Prostate gland (tissue), 2 donors: Measurements from ENCODE around the gene MAML3. TPM values are rescaled to one million over a fixed set of nuclear protein-coding genes. Genes with fewer than 3 reads are reported as not detected.

ENCODE experiments used
- DNase-seq: peaks from one replicate; pipeline ENCODE4 v3.0.0-alpha.2; 2019; ENCODE audit warnings: low spot score
- H3K27ac ChIP-seq, 2 donors: fragments of 200-600 bp; sonication (generic); 2 replicates each; pipeline ENCODE4 v1.5.1; 2017 to 2019
- H3K27me3 ChIP-seq: fragments of 200-600 bp; sonication (generic); replicated peaks from 2 replicates; pipeline ENCODE4 v1.5.1; 2019; ENCODE audit not compliant: insufficient read depth
- H3K36me3 ChIP-seq, 2 donors: fragments of 200-600 bp; sonication (generic); 1 replicate in 1 of 2; 2 replicates in 1 of 2; pipeline versions ENCODE4 v1.5.1 to v1.8.1; 2017 to 2019
- H3K4me1 ChIP-seq: fragments of 200-600 bp; sonication (generic); replicated peaks from 2 replicates; pipeline ENCODE4 v1.5.1; 2019
- H3K4me3 ChIP-seq, 2 donors: fragments of 200-600 bp; sonication (generic); 2 replicates each; pipeline ENCODE4 v1.5.1; 2017 to 2019
- H3K9me3 ChIP-seq: fragments of 200-600 bp; sonication (generic); 2 replicates; pipeline ENCODE4 v1.5.1; 2017
- POLR2A ChIP-seq: fragments of 450-650 bp; IDR thresholded peaks from one replicate; pipeline ENCODE4 v1.6.1; 2016; ENCODE audit warnings: antibody characterized with exemption, mild to moderate bottlenecking
- POLR2AphosphoS5 ChIP-seq: sonication (generic); formaldehyde crosslinking; IDR thresholded peaks from one replicate; pipeline ENCODE4 v1.6.1; 2017; ENCODE audit warnings: antibody characterized with exemption
- WGBS: methylation state at CpG from one replicate; pipeline ENCODE4 v1.1.5; 2018; 5-methylcytosine and 5-hydroxymethylcytosine counted together
- intact Hi-C: fragments of 100-400 bp; cut with DNase I; formaldehyde crosslinking; loops from one replicate; pipeline ENCODE4 v1.14.2; 2022
- total RNA-seq, 2 donors: library from RNA; depleted of rRNA; stranded (reverse); fragments of >200 nt; gene quantifications; one replicate each; pipeline ENCODE4 v1.1.0, GENCODE V29; 2016
- TF ChIP-seq, protein P1 (sequence below), 4 experiments: fragments of 200-600 bp in 2 of 4; fragments of 450-650 bp in 2 of 4; sonication (generic) in 2 of 4; IDR thresholded peaks; 1 replicate in 3 of 4; 2 replicates in 1 of 4; pipeline ENCODE4 v1.5.1; 2016 to 2019; ENCODE audit warnings: antibody characterized with exemption in 4 of 4, mild to moderate bottlenecking in 2 of 4, moderate library complexity in 2 of 4

Gene MAML3
- total RNA-seq, 2 donors from 2014 or later = 15.0 to 30.6 TPM

DNA sequence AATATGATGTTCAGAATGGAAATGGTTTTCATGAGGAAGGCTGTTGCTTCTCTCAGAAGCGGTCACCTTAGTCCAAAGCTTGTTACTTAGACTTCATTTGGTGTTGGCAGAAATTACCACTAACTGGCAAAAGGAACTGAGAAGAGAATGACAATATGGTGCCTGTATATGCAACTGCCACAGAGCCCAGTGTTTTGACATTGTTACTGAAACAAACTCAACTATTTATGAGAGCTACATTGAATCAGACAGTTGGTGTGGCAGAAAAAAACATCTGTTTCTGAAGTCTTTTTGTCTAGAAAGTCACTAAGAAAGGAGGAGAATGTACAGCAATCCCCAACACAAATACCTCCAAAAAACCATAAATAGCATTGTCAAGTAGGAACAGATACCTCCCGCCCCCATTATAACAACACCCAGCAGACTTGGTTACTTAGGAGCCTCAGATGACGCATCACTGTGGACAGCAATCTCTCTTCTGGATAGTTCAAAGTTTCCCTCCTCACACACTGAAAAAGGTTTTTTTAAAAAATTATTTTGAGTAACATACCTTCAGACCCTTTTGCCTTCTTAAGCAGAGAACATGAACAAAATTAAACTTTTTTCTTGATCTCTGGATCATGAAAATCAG lies 92.2 kb downstream of the MAML3 start:
- Histone ChIP-seq H3K27me3 (no peaks in the 10 kb centered on the region), H3K27ac (no peak overlapping the region), H3K9me3 (no peaks in the 10 kb centered on the region), H3K4me3 (no peak overlapping the region), H3K4me1 (no peaks in the 10 kb centered on the region), H3K36me3 (no peaks in the 10 kb centered on the region)
- WGBS = 92% methylated on average over 3 of the region's 3 CpGs
- no peak for DNase-seq
- intact Hi-C loops = no loop called here
- TF ChIP-seq POLR2AphosphoS5 (no peak), POLR2A (no peak)
- TF ChIP-seq, protein P1, sequence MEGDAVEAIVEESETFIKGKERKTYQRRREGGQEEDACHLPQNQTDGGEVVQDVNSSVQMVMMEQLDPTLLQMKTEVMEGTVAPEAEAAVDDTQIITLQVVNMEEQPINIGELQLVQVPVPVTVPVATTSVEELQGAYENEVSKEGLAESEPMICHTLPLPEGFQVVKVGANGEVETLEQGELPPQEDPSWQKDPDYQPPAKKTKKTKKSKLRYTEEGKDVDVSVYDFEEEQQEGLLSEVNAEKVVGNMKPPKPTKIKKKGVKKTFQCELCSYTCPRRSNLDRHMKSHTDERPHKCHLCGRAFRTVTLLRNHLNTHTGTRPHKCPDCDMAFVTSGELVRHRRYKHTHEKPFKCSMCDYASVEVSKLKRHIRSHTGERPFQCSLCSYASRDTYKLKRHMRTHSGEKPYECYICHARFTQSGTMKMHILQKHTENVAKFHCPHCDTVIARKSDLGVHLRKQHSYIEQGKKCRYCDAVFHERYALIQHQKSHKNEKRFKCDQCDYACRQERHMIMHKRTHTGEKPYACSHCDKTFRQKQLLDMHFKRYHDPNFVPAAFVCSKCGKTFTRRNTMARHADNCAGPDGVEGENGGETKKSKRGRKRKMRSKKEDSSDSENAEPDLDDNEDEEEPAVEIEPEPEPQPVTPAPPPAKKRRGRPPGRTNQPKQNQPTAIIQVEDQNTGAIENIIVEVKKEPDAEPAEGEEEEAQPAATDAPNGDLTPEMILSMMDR (IDR thresholded peaks at IDR 0.05) = no peak

DNA sequence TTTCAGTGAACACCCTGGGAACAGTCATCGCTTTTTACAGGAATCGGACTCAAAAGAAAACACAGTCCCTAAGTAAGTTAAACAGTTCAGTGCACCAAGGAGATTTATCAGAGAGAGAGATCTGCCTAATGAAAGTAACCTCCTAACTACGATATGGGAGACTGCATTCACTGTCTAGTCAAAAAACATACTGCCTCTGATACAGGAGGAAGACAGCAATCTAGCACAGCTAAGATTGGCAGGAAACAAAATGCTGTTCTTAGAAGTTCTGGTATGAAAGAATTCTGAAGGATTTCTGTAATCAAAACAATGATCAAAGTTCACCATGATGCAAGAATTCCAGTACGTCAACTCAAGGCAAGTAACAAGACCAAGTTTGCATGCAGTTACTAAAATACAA lies 92.8 kb downstream of the MAML3 start:
- Histone ChIP-seq H3K27ac (no peak overlapping the region), H3K4me1 (no peaks in the 10 kb centered on the region), H3K9me3 (no peaks in the 10 kb centered on the region), H3K36me3 (no peaks in the 10 kb centered on the region), H3K4me3 (no peak overlapping the region), H3K27me3 (no peaks in the 10 kb centered on the region)
- TF ChIP-seq POLR2A (no peak), POLR2AphosphoS5 (no peak)
- TF ChIP-seq, protein P1 (IDR thresholded peaks at IDR 0.05) = no peak
- WGBS = 38% methylated on average over 4 of the region's 4 CpGs
- intact Hi-C loops = no loop called here
- DNase-seq = no peak

DNA sequence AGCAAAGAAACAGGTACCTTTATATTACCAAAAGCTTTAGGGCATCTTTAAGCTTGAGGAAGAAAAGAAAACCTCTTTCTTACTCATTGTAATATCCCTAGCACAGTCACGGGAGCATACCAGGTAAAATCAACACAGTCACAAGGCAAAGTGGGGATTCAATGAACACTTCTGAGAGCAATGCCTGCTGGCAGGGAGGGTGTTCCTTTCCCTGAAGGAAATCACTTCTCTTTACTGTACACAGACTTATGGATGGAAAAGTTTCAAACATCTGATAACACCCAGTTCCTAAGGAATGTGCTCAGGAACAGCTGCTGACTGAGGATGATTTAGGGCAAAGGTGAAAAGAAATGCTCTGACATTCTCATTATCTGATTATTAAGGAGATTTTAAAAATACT lies 94.8 kb downstream of the MAML3 start:
- no peaks in the 10 kb centered on the region for H3K36me3 ChIP-seq
- no peak overlapping the region for H3K27ac ChIP-seq
- H3K4me1 ChIP-seq = no peaks in the 10 kb centered on the region
- no peak overlapping the region for H3K4me3 ChIP-seq
- DNase-seq = peak; percentile 31
- intact Hi-C loops = no loop called here
- WGBS = 21% methylated on average over 1 of the region's 1 CpG
- H3K27me3 ChIP-seq = no peaks in the 10 kb centered on the region
- no peaks in the 10 kb centered on the region for H3K9me3 ChIP-seq
- TF ChIP-seq POLR2A = no peak
- TF ChIP-seq POLR2AphosphoS5 = peak; percentile 57
- TF ChIP-seq, protein P1 (IDR thresholded peaks at IDR 0.05) = no peak

DNA sequence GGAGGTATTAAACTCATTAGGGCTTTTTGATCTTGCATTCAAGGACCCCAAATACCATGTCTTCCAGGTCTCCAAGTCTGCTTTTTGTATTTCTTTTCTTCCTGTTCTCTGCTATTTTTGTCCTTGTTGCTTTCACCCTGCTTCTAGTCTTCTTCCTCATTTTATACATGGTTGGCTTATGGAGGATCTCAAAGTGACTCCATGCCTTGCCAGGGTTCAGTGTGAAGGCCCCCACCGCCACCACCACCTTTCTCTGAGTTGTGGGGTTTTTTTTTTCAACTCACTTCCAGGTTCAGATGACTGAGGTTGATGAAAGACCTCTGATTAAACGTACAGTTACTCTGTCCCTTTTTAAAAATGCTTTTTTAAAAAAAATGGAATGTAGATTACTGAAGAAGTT lies 96.3 kb downstream of the MAML3 start:
- no peak for DNase-seq
- H3K27ac ChIP-seq = no peak overlapping the region
- intact Hi-C loops = no loop called here
- TF ChIP-seq POLR2A = no peak
- no peak for TF ChIP-seq POLR2AphosphoS5
- TF ChIP-seq, protein P1 (IDR thresholded peaks at IDR 0.05) = no peak
- H3K9me3 ChIP-seq = no peaks in the 10 kb centered on the region
- H3K4me3 ChIP-seq = no peak overlapping the region
- no peaks in the 10 kb centered on the region for H3K36me3 ChIP-seq
- H3K27me3 ChIP-seq = no peaks in the 10 kb centered on the region
- WGBS = 89% methylated on average over 2 of the region's 2 CpGs
- H3K4me1 ChIP-seq = no peaks in the 10 kb centered on the region

DNA sequence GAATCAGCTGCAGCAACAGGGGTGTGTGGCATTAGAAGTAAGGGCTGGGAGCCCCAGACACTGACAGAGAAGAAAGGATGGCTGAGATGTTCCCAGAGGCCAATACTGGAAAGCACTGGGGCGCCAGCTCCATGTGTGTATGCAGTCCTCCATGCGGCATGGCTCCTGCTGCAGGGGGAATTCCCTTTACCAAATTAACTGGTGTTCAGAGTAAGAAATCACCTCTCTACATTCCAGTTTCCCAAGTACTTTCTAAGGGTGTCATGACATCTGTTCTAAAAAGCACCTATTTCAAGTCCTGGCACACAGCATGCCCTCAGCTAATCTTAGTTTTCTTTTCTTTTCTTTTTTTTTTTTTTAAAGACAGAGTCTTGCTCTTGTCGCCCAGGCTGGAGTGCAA lies 98.0 kb downstream of the MAML3 start:
- DNase-seq = no peak
- intact Hi-C loops = no loop called here
- no peaks in the 10 kb centered on the region for H3K27me3 ChIP-seq
- H3K27ac ChIP-seq = no peak overlapping the region
- WGBS = 95% methylated on average over 3 of the region's 3 CpGs
- TF ChIP-seq, protein P1 (IDR thresholded peaks at IDR 0.05) = no peak
- no peak for TF ChIP-seq POLR2A
- TF ChIP-seq POLR2AphosphoS5 = no peak
- no peaks in the 10 kb centered on the region for H3K36me3 ChIP-seq
- no peaks in the 10 kb centered on the region for H3K9me3 ChIP-seq
- no peak overlapping the region for H3K4me3 ChIP-seq
- no peaks in the 10 kb centered on the region for H3K4me1 ChIP-seq
